Nucleus accumbens (tissue), 56 donors: ENCODE results near the gene ESR2.

Experiments
- DNase-seq, 56 donors: peaks; one replicate each; lab custom pipeline; 2025; lab: John Stamatoyannopoulos, UW

ESR2 gene

GRCh38 chr14:64272019-64272418 lies 22.2 kb downstream of the ESR2 start:
- no peak for DNase-seq

- no peak for DNase-seq
Measured at GRCh38 chr14:64266239-64266638, 27.9 kb downstream of the ESR2 start.

- no peak for DNase-seq
Measured at GRCh38 chr14:64265222-64265621, 28.9 kb downstream of the ESR2 start.

GRCh38 chr14:64260418-64260817 lies 33.8 kb downstream of the ESR2 start:
- DNase-seq: no peak

- DNase-seq: no peak
Measured at GRCh38 chr14:64255756-64256155, 38.4 kb downstream of the ESR2 start.

GRCh38 chr14:64253672-64254071 lies 40.5 kb downstream of the ESR2 start:
- no peak for DNase-seq

- no peak for DNase-seq
Measured at GRCh38 chr14:64249363-64249762, 44.8 kb downstream of the ESR2 start.

- DNase-seq: no peak
Measured at GRCh38 chr14:64248689-64249088, 45.5 kb downstream of the ESR2 start.

- no peak for DNase-seq
Measured at GRCh38 chr14:64247195-64247594, 47.0 kb downstream of the ESR2 start.

- DNase-seq: no peak
Measured at GRCh38 chr14:64246688-64247087, 47.5 kb downstream of the ESR2 start.

- no peak for DNase-seq
Measured at GRCh38 chr14:64245491-64245890, 48.7 kb downstream of the ESR2 start.

- DNase-seq: peak in 6 of 56 donors; percentile 3 to 21 (median 12)
Measured at GRCh38 chr14:64244279-64244678, 49.9 kb downstream of the ESR2 start.

- no peak for DNase-seq
Measured at GRCh38 chr14:64238631-64239030, 55.5 kb downstream of the ESR2 start.

GRCh38 chr14:64238049-64238448 lies 56.1 kb downstream of the ESR2 start:
- no peak for DNase-seq

GRCh38 chr14:64235652-64236640 lies 58.2 kb downstream of the ESR2 start:
- peak in 1 of 56 donors; percentile 9 for DNase-seq

GRCh38 chr14:64234877-64235651 lies 59.1 kb downstream of the ESR2 start:
- no peak for DNase-seq

- no peak for DNase-seq
Measured at GRCh38 chr14:64233531-64234190, 60.5 kb downstream of the ESR2 start.

- no peak for DNase-seq
Measured at GRCh38 chr14:64232944-64233343, 61.2 kb downstream of the ESR2 start.

- no peak for DNase-seq
Measured at GRCh38 chr14:64232095-64232838, 61.9 kb downstream of the ESR2 start.

GRCh38 chr14:64229489-64229888 lies 64.7 kb downstream of the ESR2 start:
- DNase-seq: no peak
